Astrocyte (in vitro differentiated cells and primary cell): ENCODE data around the gene KCNG1. TPM values are rescaled to one million over a fixed set of nuclear protein-coding genes. Genes with fewer than 3 reads are reported as not detected.

Experiments
- DNase-seq: peaks from one replicate; pipeline ENCODE4 v3.0.0-alpha.2; 2010; ENCODE audit warnings: low read depth
- FAIRE-seq: peaks from 2 replicates; lab custom pipeline; 2011; peaks lifted over from hg19 to GRCh38; lab: Jason Lieb, UNC
- H2AFZ ChIP-seq: 2 replicates; pipeline ENCODE4 v1.6.0; 2012; ENCODE audit warnings: low read depth, low read length, inconsistent platforms
- H3K27ac ChIP-seq: 2 replicates; pipeline ENCODE4 v1.5.1; 2011; ENCODE audit warnings: low read depth, low read length, inconsistent platforms
- H3K27me3 ChIP-seq: 2 replicates; pipeline ENCODE4 v1.6.0; 2011; ENCODE audit warnings: low read length, inconsistent platforms; ENCODE audit not compliant: insufficient read depth
- H3K36me3 ChIP-seq: 2 replicates; pipeline ENCODE4 v1.5.1; 2011; ENCODE audit warnings: low read length, inconsistent platforms; ENCODE audit not compliant: insufficient read depth
- H3K4me1 ChIP-seq: 2 replicates; pipeline ENCODE4 v1.5.1; 2011; ENCODE audit warnings: low read length, inconsistent platforms; ENCODE audit not compliant: insufficient read depth
- H3K4me2 ChIP-seq: 2 replicates; pipeline ENCODE4 v1.6.0; 2012; ENCODE audit warnings: low read length, inconsistent platforms
- H3K4me3 ChIP-seq: 2 replicates; pipeline ENCODE4 v1.5.1; 2011; ENCODE audit warnings: low read depth, mild to moderate bottlenecking, low read length, inconsistent platforms; ENCODE audit not compliant: insufficient read depth
- H3K79me2 ChIP-seq: 2 replicates; pipeline ENCODE4 v1.6.0; 2012; ENCODE audit warnings: mild to moderate bottlenecking, low read length, inconsistent platforms; ENCODE audit not compliant: insufficient read depth
- H3K9ac ChIP-seq: 2 replicates; pipeline ENCODE4 v1.6.0; 2012; ENCODE audit warnings: mild to moderate bottlenecking, low read length, inconsistent platforms
- H3K9me3 ChIP-seq: 2 replicates; pipeline ENCODE4 v1.5.1; 2012; ENCODE audit warnings: low read depth, mild to moderate bottlenecking, low read length, inconsistent platforms; ENCODE audit not compliant: insufficient read depth
- H4K20me1 ChIP-seq: 2 replicates; pipeline ENCODE4 v1.6.0; 2012; ENCODE audit warnings: low read length, inconsistent platforms; ENCODE audit not compliant: insufficient read depth
- H3K27ac Mint-ChIP-seq: one replicate; pipeline ENCODE4 v1.8.0; 2021; ENCODE audit warnings: mild to moderate bottlenecking, mixed read lengths; ENCODE audit not compliant: unreplicated experiment
- H3K27me3 Mint-ChIP-seq: one replicate; pipeline ENCODE4 v1.8.0; 2021; ENCODE audit warnings: low read depth, mixed read lengths; ENCODE audit not compliant: unreplicated experiment
- H3K36me3 Mint-ChIP-seq: one replicate; pipeline ENCODE4 v1.8.0; 2021; ENCODE audit warnings: low read depth, mixed read lengths; ENCODE audit not compliant: unreplicated experiment
- H3K4me1 Mint-ChIP-seq: one replicate; pipeline ENCODE4 v1.8.0; 2021; ENCODE audit warnings: low read depth, mixed read lengths; ENCODE audit not compliant: unreplicated experiment
- H3K4me3 Mint-ChIP-seq: one replicate; pipeline ENCODE4 v1.8.0; 2021; ENCODE audit warnings: mild to moderate bottlenecking, moderate library complexity, mixed read lengths; ENCODE audit not compliant: unreplicated experiment
- H3K9me3 Mint-ChIP-seq: one replicate; pipeline ENCODE4 v1.8.0; 2021; ENCODE audit warnings: mild to moderate bottlenecking, mixed read lengths; ENCODE audit not compliant: unreplicated experiment
- CTCF ChIP-seq: IDR thresholded peaks from 2 replicates; pipeline ENCODE4 v1.5.1; 2011; ENCODE audit warnings: low read depth, mild to moderate bottlenecking, inconsistent platforms, low read length, moderate library complexity; ENCODE audit not compliant: insufficient read depth
- EZH2 ChIP-seq: IDR thresholded peaks from 2 replicates; pipeline ENCODE4 v1.6.1; 2012; ENCODE audit warnings: mild to moderate bottlenecking, low read length, inconsistent platforms; ENCODE audit not compliant: insufficient read depth
- total RNA-seq: library from RNA; stranded (reverse); gene quantifications from 2 replicates; pipeline ENCODE4 v1.2.1, GENCODE V29; 2021

Gene KCNG1
- total RNA-seq, 1 donor from 2014 or later, result 45.9 TPM

DNA sequence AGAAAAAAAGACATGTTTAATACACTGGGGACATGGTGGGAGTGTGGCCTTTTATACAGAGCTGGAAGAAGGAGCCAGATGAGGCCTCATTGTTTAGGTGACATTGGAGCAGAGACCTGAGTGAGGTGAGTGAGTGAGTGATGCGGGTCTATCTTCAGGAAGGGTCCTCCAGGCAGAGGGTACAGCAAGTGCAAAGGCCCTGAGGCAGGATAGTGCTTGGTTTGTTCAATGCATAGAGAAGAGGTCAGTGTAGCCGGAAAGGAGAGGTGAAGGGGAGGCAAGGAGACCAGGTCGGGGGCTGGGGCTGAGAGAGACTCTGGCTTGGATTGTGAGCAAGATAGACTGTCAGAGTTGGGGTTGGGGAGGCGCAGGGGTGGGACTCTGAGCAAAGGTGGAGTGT lies 23.6 kb downstream of the KCNG1 start:
- no peaks in the 10 kb centered on the region for H3K9me3 Mint-ChIP-seq
- no peak overlapping the region for H3K27ac ChIP-seq

GRCh38 chr20:50996901-50997865 lies 25.7 kb downstream of the KCNG1 start:
- Mint-ChIP-seq H3K27me3 (peaks cover 20% of the 10 kb centered on the region), H3K4me3 (no peak overlapping the region), H3K4me1 (peaks cover 6% of the 10 kb centered on the region), H3K27ac (no peak overlapping the region), H3K36me3 (peaks cover 6% of the 10 kb centered on the region), H3K9me3 (no peaks in the 10 kb centered on the region)
- FAIRE-seq, result no peak
- peaks cover 7% of the 10 kb centered on the region for H4K20me1 ChIP-seq
- H3K27ac ChIP-seq, result no peak overlapping the region
- H3K9me3 ChIP-seq, result no peaks in the 10 kb centered on the region
- no peaks in the 10 kb centered on the region for H3K27me3 ChIP-seq
- peak overlapping the region; percentile 10 for H3K4me2 ChIP-seq
- no peak overlapping the region for H3K9ac ChIP-seq
- H3K4me1 ChIP-seq, result peaks cover 10% of the 10 kb centered on the region
- no peak overlapping the region for H2AFZ ChIP-seq
- no peak overlapping the region for H3K4me3 ChIP-seq
- TF ChIP-seq EZH2 (no peak), CTCF (no peak)
- no peaks in the 10 kb centered on the region for H3K36me3 ChIP-seq
- peak; percentile 60 for DNase-seq
- no peaks in the 10 kb centered on the region for H3K79me2 ChIP-seq

More for the DNA sequence above, 23.6 kb downstream of the KCNG1 start:
- DNase-seq, result no peak
- H3K27ac Mint-ChIP-seq, result no peak overlapping the region
- Histone ChIP-seq H2AFZ (no peak overlapping the region), H4K20me1 (peaks cover 22% of the 10 kb centered on the region), H3K4me1 (peaks cover 10% of the 10 kb centered on the region), H3K4me3 (no peak overlapping the region), H3K9ac (no peak overlapping the region), H3K4me2 (no peak overlapping the region), H3K79me2 (no peaks in the 10 kb centered on the region), H3K9me3 (no peaks in the 10 kb centered on the region), H3K27me3 (no peaks in the 10 kb centered on the region), H3K36me3 (peaks cover 6% of the 10 kb centered on the region)
- TF ChIP-seq CTCF (no peak), EZH2 (no peak)
- peaks cover 4% of the 10 kb centered on the region for H3K4me1 Mint-ChIP-seq
- FAIRE-seq, result no peak
- no peak overlapping the region for H3K4me3 Mint-ChIP-seq
- H3K36me3 Mint-ChIP-seq, result peaks cover 11% of the 10 kb centered on the region
- peaks cover 24% of the 10 kb centered on the region for H3K27me3 Mint-ChIP-seq

- Mint-ChIP-seq H3K4me3 (no peak overlapping the region), H3K27ac (no peak overlapping the region), H3K27me3 (peaks cover 12% of the 10 kb centered on the region), H3K9me3 (no peaks in the 10 kb centered on the region), H3K4me1 (peaks cover 6% of the 10 kb centered on the region), H3K36me3 (peaks cover 2% of the 10 kb centered on the region)
- DNase-seq, result no peak
- H2AFZ ChIP-seq, result no peak overlapping the region
- H4K20me1 ChIP-seq, result no peaks in the 10 kb centered on the region
- H3K27ac ChIP-seq, result no peak overlapping the region
- no peak overlapping the region for H3K9ac ChIP-seq
- H3K4me2 ChIP-seq, result no peak overlapping the region
- no peaks in the 10 kb centered on the region for H3K79me2 ChIP-seq
- TF ChIP-seq CTCF, result no peak
- no peak for TF ChIP-seq EZH2
- H3K4me3 ChIP-seq, result no peak overlapping the region
- H3K9me3 ChIP-seq, result no peaks in the 10 kb centered on the region
- H3K36me3 ChIP-seq, result no peaks in the 10 kb centered on the region
- no peaks in the 10 kb centered on the region for H3K27me3 ChIP-seq
- FAIRE-seq, result no peak
- H3K4me1 ChIP-seq, result peaks cover 16% of the 10 kb centered on the region
Measured at GRCh38 chr20:50995506-50995905, 27.4 kb downstream of the KCNG1 start.
